HG03045 (cell line): Measurements from ENCODE around the gene AGO3.
"Not testable (repeated sequence)": the region's sequence is repeated elsewhere in the genome, so short reads cannot be mapped to it uniquely, and the experiment has no call there.

Source experiments
- ATAC-seq: cut with Tn5 transposase; IDR thresholded peaks from one replicate; pipeline ENCODE4 v1.9.1; 2021; ENCODE audit warnings: mild to moderate bottlenecking, moderate library complexity; ENCODE audit not compliant: unreplicated experiment

The AGO3 gene

DNA sequence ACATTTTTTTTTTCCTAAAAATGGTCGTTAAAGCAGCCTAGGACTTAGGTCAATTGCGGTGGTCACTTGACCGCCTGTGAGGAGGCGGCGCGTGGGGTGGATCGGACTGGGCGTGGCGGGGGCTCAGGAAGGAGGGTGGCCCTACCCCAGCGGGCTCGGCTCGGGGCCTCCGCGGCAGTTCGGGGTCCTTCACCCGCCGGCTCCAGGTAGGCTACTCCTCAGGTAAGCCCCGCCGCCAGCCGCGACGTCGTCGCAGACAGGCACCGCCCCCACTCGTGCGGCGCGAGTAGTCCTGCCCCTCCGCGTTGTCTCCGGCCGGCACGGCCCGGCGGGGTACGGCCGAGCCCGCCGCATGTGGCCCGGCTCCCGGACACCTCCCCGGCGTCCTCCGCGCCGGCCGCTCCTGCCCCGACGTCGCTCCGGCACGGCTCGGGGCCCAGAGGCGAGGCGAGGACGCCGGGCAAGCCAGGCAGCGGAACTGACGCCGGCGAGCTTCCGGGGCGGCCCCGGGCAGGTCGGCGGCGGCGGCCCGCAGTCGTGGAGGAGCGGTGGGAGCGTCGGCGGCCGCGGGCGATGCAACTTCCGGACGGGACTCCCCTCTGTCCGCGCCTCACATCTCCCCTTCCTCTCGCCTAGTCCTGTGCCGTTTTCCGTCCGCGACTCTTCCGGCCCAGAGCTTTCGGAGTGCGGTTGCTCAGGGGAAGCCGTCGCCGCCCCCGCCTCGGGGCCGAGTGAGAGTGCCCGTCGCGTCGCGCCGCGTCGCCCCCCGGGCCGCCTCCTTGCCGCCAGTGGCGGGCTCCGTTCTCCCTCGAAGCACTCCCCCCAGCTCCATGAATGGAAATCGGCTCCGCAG is at the start of gene AGO3:
Gene AGO3, plus strand, starts transcription at position 513 of the 853 bp plus-strand sequence. Its CDS starts 322 bp downstream, at position 835.
- ATAC-seq, result peak; percentile 87

DNA sequence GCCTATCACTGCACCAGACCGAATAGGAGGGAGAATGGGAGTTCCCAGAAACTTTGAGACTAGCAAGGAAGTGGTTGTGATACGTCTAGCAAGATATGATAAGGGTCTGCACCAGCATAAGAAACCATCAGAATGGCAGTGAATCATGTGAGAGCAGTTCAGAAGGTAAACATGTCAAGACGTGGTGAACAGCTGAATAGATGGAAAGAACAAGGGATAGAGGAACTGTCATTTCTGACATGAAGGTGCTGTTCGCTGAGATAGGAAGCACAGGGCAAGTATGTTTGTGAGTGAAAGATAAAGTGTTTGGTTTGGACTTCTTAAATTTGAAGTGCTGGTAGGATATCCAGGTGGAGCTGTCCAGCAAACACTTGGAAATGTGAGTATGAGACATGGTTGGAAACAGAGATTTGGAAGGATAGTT is 49.0 kb upstream of the AGO3 start:
- ATAC-seq, result no peak

DNA sequence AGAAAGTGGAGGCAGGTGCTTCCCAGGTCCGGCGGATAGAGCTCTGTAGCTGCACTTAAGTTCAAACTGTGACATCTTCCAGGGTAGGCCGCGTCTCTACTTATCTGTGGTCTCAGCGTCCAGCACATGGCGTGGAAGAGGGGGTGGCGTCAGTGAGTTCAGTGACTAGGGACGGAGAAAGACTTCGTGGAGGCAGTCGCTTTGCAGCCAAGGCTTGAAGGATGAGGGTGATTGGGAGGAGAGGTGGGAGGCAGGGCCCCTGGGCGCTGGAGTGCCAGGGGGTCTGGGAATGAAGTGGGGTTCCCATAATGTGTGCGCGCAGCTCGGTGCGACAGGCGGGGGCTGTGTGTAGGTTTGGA is 48.3 kb upstream of the AGO3 start:
- ATAC-seq, result no peak

DNA sequence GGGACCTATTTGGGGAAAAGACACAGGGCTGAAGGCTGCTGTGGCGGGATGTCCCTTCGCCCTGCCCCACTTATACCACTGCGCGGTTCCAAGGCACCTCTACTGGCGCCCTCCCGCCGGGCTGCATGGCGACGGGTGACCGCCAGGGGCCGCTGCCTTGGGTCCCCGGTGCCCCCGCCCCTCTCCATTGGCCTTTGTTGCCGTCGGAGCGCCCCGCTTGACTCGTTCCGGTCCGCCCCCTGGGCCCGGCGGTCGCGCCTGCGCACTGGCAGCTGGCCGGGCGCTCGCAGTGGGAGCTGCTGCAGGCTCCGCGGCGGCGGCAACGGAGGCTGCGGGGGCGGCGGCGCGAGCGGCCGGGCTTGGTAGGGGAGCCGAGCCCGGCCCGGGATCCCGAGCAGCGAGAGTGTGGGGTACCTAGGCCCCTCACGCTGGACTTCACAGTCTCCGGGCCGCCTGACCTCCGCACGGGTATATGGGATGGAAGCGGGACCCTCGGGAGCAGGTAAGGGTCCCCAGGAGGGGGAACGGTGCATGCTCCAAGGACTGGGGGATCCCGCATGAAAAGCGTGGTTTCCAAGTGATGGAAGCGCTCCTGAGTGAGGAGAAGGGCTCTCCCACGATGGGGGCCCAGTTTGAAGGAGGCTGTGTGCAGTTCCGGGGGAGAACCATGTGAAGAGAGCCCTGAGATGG is 47.8 kb upstream of the AGO3 start, which contains the start of gene AGO1:
Gene AGO1, plus strand, starts transcription at position 265 of the 690 bp plus-strand sequence. Its CDS starts 213 bp downstream, at position 478.
- ATAC-seq, result peak; percentile 89

DNA sequence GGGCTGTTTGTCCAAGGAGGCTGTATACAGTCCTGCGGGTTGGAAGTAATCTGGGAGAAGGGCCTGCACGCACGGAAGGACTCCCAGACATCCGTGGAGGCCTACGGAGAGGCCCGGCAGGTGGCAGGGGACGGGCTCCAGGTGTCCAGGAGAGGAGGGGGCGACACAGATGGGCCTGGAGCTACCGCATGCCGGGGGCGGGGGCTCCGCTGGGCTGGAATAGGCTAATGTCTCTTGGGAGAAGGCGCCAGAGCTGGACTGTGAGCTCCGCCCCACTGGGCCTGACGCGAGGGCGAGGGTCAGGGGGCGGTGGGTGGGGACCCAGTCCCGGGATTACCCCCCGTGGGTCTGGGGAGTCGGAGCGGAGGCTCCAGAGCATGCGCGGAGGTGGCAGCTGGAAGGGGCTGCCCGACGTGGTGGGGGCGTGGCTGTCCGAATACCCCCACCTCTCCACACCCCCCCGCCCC is 47.2 kb upstream of the AGO3 start:
- ATAC-seq, result peak; percentile 22

DNA sequence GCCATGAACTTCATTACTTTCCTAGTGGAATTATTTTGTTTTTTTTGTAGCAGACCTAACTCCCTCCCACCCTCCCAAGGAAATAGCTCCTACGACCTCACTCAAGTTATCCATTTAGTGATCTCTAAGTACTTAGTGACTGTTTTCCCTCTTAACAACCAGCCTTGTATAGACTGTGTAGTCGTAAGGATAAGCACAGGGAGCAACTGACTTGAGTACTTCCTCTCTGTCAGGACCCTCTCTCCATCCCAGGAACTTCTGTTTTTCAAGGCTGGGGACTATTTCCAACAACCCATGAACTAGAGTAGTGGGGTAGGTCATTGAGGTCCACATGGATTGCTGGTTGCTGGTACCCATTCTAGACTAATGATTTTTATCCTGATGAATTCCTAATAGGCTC is 46.0 kb upstream of the AGO3 start:
- ATAC-seq, result no peak

DNA sequence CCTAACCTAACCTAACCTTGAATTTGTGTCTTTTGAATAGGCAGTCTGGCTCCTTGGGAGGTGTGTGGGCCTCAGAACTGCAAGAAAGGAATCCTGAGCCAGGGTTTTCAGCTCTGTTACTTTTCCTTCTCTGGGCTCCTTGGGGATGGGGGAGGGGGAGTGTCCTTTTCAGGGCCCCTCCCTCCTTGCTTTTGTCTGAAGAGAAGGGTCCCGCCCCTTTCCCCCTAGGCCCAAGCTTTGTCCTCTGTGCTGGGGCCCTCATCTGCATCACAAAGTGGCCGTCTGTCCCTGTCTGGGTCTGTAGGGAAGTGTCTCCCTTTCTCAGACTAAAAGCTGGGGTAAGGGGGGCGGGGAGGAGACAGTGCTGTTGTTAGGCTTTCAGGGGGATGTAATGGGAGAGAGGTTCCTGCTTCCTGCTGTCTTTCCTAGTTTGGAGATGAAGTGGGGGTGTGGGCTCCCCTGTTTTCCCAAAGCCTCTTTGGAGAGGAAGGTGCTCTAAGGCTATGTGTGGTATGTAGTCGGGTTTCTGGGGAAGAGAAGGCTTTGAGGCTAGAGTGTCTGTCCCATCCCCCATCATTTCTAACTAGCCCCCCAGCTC is 44.8 kb upstream of the AGO3 start:
- no peak for ATAC-seq

DNA sequence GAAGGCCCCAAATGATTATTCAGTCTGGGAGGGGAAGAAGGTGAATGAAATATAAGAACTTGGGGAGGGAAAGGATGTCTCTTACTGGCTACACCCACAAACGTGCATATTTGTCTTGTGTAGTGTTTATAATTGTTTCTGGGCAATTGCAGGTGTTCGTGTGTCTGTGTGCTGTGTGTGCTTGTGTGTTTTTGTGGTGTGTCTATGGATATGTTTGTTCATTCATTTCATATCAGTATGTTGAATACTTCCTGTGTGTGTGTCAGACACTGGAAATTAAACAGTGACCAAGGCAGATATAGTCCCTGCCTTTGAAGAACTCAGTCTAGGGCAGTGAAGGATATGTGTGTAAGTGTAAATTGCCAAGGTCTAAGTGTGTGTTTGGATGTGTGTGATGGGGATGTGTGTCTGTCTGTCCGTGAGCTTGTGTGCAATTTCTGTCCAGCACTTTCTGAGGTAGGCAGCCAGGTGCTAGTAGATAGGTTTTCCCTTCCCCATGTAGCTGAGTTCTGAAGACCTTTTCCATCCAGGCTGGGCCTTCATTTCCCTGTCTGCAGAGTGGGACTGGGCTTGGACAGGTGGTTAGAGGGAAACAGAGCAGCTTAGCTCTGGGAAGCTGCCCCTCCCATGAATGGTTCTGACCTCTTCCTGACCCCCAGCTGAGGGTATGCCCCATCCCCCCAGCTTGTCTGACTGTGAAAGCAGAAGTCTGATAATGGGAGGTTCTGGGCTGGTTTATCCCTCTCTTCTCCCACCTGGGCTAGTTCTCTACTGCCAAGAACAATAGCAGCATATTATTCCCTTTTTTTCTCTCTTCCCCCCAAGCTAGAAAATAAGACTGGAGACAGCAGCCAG is 44.1 kb upstream of the AGO3 start:
- no peak for ATAC-seq

DNA sequence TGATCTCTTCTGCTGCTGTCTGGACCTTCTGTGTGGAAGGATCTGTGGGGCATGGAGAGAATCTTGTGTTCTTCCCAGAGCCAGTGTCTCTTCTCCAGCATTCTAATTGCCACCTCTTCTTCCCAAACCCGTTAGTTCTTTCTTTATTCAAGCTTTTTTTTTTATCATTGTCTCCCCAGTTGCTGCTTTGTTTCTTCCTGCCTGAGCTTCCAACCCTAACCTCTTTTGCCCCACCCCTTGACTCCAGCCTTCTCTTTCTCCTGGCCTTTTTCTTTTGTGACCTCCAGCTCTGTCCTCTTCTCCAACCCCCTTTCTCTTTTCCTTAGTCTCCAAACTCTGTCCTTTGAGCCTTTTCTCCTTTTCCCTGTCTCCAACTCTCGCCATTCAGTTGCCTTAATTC is 43.4 kb upstream of the AGO3 start:
- no peak for ATAC-seq

DNA sequence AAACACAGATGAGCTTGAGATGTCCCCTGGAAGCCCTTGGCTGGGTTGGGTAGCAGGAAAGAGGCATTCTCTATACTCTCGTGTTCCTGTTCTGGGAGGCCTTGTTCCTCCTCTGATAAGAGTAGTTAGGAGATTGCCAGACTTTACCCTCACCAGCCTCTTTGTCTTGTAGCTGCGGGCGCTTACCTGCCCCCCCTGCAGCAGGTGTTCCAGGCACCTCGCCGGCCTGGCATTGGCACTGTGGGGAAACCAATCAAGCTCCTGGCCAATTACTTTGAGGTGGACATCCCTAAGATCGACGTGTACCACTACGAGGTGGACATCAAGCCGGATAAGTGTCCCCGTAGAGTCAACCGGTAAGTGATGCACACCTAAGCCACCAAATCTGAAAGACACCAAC is 42.6 kb upstream of the AGO3 start:
- no peak for ATAC-seq

DNA sequence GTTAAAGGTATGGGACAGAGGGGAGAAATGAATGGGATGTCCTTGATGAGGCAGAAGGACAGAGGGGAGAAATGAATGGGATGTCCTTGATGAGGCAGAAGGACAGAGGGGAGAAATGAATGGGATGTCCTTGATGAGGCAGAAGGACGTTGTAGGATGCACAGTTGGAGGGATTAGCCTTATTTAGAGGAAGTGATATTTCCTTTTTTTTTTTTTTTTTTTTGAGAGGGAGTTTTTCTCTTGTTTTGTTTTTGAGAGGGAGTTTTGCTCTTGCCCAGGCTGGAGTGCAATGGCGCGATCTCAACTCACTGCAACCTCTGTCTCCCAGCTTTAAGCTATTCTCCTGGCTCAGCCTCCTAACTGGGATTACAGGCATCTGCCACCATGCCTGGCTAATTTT is 41.9 kb upstream of the AGO3 start:
- not testable (repeated sequence) for ATAC-seq

DNA sequence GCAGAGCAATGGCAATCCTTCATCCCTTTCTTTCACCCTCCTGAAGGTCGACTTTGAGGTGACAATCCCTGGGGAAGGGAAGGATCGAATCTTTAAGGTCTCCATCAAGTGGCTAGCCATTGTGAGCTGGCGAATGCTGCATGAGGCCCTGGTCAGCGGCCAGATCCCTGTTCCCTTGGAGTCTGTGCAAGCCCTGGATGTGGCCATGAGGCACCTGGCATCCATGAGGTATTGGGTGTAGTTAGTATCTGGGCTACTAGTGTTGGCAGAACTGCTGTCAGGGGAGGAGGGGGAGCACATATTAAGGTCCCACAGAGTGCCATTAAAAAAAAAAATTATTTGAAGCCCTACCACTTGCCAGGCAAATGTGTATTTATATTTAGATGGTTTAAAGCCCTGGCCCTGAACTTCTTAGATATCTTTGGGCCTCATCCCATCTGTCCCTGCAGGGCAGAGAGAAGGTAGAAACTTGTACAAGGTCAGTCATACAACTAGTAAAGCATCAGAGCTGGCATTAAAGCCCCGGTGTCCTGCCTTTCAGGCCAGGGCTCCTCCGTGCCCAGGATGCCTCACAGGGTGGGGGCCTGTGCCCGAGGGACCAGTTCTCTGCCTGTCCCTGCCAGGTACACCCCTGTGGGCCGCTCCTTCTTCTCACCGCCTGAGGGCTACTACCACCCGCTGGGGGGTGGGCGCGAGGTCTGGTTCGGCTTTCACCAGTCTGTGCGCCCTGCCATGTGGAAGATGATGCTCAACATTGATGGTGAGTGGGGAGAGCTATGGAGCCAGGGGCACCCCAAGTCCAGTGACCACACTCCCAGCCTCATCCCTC is 37.6 kb upstream of the AGO3 start:
- no peak for ATAC-seq

DNA sequence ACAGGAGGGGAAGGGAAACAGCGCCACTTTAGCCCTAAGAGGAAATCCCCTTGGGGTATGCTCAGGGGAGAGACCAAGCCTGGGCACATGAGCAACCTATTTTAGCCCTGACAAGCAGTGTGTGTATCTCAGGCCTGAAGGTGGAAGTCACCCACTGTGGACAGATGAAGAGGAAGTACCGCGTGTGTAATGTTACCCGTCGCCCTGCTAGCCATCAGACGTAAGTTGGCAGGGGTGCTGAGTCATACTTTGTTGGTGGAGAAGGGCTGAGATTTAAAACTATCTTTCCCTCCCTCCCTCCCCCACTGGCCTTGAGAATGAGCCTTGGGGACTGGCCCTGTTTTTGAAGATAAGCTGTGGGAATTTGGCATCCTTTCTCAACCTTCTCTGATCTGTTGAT is 36.7 kb upstream of the AGO3 start:
- no peak for ATAC-seq

DNA sequence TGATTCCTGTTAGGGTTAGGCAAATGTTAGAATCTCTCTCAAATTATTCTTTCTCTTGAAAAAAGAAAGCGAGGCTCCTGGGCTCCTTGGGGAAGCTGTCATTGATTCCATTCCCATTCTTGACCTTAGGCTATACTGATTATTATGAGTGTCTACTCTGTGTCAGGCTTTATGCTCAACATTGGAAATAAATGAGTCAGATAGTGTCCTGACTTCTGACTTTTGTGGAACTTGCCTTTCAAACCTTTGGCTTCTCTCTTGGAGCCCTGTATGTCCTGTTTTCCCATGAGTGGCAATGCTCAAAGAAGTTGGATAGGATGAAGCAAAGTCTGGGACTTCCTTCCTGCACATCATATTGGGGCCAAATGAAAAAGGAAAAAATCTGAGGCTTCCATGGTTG is 36.2 kb upstream of the AGO3 start:
- no peak for ATAC-seq

DNA sequence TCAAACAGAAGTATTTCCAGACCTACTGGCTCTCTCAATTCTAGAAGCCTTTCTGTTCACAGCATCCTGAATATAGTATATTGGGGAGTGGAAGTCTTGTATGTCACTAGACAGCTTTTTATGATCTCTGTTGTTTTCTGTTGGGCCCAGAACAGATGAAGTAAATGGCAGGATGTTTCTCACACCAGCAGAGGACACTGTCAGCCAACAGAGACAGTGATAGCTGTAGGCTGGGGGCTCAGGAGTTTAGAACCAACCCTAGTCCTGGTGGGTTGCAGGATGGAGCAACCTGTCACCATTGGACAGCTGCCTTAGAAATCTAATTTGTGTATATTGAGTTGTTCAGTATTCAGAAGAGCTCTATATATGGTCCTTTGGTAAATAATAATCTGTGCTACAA is 31.0 kb upstream of the AGO3 start:
- ATAC-seq, result no peak

DNA sequence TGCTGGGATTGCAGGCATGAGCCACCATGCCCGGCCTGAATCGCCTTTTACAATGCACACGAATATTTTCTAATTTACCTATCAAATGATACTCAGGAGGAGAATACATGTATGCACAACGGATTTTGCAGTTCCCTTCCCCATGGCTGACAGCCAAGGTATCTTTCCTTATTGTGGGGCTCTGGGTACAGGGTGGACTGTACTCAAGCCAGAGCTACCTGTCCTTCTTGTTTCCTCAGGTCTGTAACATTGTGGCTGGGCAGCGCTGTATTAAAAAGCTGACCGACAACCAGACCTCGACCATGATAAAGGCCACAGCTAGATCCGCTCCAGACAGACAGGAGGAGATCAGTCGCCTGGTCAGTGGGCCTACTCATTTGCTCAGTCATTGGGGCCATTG is 29.7 kb upstream of the AGO3 start:
- ATAC-seq, result no peak

DNA sequence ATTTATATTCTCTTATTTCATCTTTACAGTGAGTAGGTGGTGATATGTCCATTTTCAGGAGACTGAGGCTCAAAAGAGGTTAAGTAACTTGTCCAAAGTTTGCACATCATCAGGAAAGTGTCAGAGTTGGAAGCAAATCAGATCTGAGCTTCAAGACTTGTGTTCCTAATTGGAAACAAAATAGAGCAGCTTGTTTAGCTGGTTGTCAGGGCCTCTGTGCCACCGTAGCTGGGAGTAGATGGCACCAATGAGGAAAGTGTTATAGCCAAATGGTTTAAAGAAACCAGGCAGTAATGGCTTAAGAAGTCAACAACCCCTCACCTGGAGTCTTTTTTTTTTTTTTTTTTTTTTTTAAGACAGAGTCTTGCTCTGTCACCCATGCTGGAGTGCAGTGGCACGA is 28.2 kb upstream of the AGO3 start:
- ATAC-seq, result no peak

DNA sequence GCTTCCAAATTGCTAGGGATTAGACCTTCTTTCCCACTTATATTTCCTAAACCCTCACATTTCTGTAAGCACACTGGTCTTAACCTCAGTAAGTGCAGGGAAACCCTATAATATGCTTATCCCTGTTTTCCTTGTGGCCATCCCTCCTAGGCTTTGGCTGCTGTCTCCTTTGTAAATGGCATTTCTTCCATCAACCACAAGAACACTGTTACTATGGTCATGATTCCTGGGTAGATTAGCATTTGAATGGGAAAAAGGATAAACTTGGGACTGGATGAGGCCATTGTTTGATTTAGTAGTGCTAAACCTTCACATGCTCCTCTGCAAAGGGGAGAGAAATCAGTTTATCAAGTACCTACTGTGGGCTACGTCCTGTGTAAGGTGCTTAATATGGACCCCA is 16.2 kb upstream of the AGO3 start:
- ATAC-seq, result no peak

DNA sequence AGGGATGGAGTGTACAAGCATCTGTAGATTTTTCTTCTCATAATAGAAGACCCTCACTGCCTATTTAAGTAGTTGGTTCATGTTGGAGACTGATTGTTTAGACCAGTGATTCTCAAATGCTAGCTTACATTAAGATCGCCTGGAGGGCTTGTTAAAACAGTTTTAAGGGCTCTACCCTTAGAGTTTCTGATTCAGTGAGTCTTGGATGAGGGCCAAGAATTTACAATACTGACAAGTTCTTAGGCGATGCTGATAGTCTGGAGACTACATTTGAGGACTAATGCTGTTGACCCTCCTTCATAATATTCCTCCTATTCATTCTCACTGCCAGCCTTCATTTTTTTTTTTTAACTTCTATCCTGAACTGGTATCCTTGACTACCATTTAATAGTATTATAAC is 15.2 kb upstream of the AGO3 start:
- ATAC-seq, result no peak

DNA sequence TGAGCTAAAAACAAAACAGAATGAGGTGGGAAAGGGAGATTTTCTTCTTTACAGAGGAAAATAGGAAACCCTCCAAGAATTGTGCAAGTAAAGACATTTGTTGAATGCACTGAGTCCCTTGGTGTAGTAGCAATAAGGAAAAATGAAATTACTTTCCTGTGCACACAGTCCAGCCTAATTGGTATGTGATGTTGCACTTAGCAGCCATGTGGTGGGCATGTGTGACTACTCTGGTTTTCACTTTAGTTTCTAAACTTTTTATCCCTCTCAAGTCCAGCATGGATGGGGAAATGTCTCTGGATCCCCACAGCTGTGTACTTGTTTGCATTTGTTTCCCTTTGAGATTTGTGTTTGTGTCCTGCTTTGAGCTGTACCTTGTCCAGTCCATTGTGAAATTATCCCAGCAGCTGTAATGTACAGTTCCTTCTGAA is 7.1 kb upstream of the AGO3 start:
- ATAC-seq, result no peak
